ENCODE data around the gene SPTSSB. TPM values are rescaled to one million over a fixed set of nuclear protein-coding genes. Genes with fewer than 3 reads are reported as not detected.

The SPTSSB gene
- total RNA-seq, 1 donor from 2014 or later, result 29.6 TPM

- DNase-seq, result no peak
Measured at GRCh38 chr3:161337311-161337710, 34.0 kb downstream of the SPTSSB start.

GRCh38 chr3:161336661-161337060 lies 34.7 kb downstream of the SPTSSB start:
- DNase-seq, result no peak

GRCh38 chr3:161333696-161334095 lies 37.6 kb downstream of the SPTSSB start:
- no peak for DNase-seq

GRCh38 chr3:161332792-161333191 lies 38.5 kb downstream of the SPTSSB start:
- DNase-seq, result no peak

- no peak for DNase-seq
Measured at GRCh38 chr3:161325059-161325458, 46.3 kb downstream of the SPTSSB start.

GRCh38 chr3:161323926-161324621 lies 47.2 kb downstream of the SPTSSB start:
- no peak for DNase-seq

- DNase-seq, result no peak
Measured at GRCh38 chr3:161322781-161323568, 48.3 kb downstream of the SPTSSB start.

DNA sequence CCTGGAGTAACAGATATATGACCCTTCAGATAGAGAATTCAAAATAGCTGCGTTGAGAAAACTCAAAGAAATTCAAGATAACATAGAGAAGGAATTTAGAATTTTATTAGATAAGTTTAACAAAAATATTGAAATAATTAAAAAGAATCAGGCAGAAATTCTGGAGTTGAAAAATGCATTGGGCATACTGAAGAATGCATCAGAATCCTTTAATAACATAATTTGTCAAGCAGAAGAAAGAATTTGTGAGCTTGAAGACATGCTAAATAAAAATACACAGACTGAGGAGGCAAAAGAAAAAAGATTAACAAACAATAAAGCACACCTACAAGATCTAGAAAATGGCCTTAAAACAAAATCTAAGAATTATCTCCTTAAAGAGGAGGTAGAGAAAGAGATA lies 50.5 kb downstream of the SPTSSB start:
- DNase-seq, result no peak

GRCh38 chr3:161319867-161320266 lies 51.5 kb downstream of the SPTSSB start:
- no peak for DNase-seq

- DNase-seq, result no peak
Measured at GRCh38 chr3:161317077-161317476, 54.2 kb downstream of the SPTSSB start.

DNA sequence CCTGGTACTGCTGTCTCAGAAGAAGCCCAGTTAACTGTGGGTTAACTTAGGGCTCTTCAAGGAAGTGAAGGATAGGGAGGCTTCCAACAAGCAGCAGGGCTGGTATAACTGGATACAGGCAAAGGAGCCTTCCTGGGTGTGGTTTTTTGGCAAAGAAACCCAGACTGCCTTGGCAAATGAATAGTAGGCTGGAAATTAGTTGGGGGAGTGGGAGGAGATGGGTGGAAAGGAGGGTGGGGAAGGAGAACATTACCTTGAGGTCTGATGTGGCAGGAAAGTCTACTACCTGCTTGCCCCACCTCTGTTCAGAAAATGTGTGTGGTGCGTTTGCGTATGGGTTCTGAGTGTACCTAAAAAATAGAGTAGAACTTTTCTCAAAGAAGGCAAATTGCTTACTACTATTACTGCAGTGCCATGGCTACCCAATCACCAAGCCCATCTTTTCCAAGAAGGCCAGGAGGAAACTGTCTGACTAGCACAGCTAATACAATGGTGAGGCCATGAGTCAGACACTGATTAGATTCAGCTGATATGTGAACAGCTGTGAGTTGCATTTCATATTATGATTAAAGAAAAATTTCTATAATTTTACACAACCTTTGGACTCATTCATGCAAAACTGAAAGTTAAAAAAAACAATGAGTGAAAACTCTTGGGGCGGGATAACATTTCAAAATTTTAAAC lies 55.2 kb downstream of the SPTSSB start:
- no peak for DNase-seq

DNA sequence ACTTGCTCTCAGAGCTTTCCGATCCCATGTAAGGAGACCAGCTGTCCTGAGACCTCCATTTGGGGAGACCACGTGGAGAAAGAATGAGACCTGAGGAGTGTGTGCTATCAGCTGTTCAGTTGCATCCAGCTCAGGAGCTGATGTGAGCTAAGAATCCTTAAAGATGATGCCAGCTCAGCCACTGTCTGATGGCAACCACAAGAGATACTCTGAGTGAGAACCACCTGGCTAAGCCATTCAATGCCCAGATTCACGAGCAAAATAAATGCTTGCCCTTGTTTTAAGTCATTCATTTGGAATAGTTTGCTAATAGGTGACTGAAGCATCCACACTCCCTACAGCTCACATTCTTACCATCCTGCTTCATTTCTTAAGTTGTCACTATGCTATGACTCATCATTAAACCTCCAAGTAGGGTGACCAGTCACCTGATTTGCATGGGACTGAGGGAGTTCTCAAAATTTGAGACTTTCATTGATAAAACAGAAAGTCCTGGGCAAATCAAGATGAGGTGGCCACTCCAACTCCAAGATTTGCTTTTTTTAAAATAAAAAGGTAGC lies 56.4 kb downstream of the SPTSSB start:
- DNase-seq, result no peak

DNA sequence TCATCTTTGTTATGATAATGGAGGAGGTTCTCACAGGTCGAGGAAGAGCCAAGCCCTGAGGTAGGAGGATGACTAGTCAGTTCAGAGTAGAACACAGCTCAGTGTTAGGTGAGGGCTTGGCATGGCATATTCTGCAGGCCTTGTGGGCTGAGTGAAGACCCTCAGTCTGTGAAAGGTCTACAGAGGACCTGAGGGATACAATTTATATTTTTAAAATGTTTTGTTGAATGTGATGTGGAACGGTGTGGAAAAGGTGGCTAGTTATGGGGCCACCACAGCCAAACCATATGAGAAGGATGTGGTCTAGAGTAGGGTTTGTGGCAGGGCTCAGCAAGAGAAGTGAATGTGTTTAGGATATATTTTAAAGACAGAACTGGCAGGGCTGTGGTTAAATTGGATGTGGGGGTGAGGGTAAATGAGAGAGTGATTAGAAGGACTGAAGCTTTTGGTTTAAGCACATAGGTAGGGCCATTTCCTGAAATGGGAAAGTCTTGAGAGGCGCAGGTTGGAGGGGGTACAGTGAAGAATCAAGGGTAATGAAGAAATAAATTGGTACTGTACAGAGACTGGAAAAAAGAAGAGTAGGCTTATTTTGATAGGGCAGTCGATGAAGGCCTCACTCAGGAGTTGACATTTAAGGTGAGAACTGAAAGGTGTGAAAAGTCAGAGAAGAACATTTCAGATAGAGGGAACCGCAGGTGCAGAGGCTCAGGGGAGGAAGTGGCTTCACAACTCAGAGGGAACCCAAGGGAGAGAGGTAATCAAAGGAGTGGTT lies 60.5 kb downstream of the SPTSSB start:
- no peak for DNase-seq

DNA sequence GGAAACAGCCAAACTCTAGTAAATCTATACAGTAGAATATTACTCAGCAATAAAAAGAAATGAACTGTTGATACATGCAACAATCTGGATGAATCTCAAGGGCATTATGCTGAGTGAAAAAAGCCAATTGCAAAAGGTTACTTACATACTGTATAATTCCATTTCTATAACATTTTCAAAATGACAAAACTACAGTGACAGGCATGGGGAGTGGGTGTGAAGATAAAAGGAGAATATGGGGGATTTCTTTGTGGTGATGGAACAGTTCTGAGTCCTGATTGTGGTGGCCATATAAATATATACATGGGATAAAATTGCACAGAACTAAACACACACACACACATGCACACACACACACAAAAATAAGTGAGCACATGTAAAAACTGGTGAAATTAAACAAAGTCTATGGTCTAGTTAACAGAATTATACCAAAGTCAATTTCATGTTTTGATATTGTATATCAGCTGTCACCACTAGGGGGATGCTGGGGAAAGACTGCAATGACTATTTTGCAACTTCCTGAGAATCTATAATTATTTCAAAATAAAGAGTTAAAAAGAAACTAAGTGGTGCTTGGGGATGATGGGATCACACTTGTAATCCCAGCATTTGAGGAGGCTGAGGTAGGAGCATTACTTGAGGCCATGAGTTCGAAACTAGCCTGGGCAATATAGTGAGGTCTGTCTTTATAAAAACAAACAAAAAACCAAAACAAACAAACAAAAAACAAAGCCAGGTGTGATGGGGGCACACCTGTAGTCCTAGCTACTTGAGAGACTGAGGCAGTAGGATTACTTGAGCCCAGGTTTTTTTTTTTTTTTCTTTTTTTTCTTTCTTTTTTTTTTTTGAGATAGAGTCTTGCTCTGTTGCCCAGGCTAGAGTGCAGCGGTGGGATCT lies 66.0 kb downstream of the SPTSSB start:
- DNase-seq, result no peak

- no peak for DNase-seq
Measured at GRCh38 chr3:161296814-161297213, 74.5 kb downstream of the SPTSSB start.

DNA sequence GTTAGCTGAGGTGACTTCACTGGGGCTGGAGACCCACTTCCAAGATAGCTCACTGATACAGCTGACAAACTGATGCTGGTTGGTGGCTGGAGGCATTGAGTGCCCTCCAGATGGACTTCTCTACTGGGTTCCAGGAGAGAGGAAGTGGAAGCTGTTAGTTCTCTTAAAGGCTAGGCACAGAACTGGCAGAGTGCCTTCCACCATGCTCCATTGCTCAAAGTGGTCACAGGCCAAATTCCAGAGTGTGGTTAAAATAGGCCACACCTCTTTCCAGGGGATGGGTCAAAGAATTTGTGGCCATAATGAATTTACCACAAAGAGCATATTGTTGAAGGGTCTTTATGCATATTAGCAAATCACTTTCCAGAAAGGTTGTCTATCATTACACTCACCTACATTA lies 76.0 kb downstream of the SPTSSB start:
- DNase-seq, result no peak

Other genes with a start within 250 kb of the SPTSSB start
- 74.7 TPM for gene NMD3, start 150.2 kb downstream of the SPTSSB start, total RNA-seq
- gene OTOL1, start 125.3 kb upstream of the SPTSSB start, total RNA-seq, result not detected

All from skin of body (tissue), 2 donors.